EL (cell line): ENCODE results near the gene TMEM178A.

Source experiments
- DNase-seq: peaks from one replicate; pipeline ENCODE4 v3.0.0-alpha.2; 2016

Gene TMEM178A

GRCh38 chr2:39682066-39682692, 16.5 kb downstream of the TMEM178A start:
- no peak for DNase-seq

- DNase-seq: no peak
These were observed 17.4 kb downstream of the TMEM178A start for GRCh38 chr2:39683022-39683699.

- no peak for DNase-seq
These were observed 18.7 kb downstream of the TMEM178A start for GRCh38 chr2:39684464-39684863.

GRCh38 chr2:39685126-39685525, 19.4 kb downstream of the TMEM178A start:
- DNase-seq: no peak

GRCh38 chr2:39686456-39686855, 20.7 kb downstream of the TMEM178A start:
- DNase-seq: no peak

GRCh38 chr2:39688181-39688580, 22.5 kb downstream of the TMEM178A start:
- no peak for DNase-seq

- no peak for DNase-seq
These were observed 23.6 kb downstream of the TMEM178A start for GRCh38 chr2:39689272-39689841.

GRCh38 chr2:39689876-39690275, 24.2 kb downstream of the TMEM178A start:
- peak; percentile 20 for DNase-seq

GRCh38 chr2:39693245-39693644, 27.5 kb downstream of the TMEM178A start:
- DNase-seq: no peak

GRCh38 chr2:39696101-39696553, 30.4 kb downstream of the TMEM178A start:
- DNase-seq: peak; percentile 84

- peak; percentile 65 for DNase-seq
These were observed 31.1 kb downstream of the TMEM178A start for GRCh38 chr2:39696838-39697237.

- DNase-seq: no peak
These were observed 31.7 kb downstream of the TMEM178A start for GRCh38 chr2:39697454-39697853.

GRCh38 chr2:39701137-39701536, 35.4 kb downstream of the TMEM178A start:
- DNase-seq: no peak

GRCh38 chr2:39703181-39703872, 37.6 kb downstream of the TMEM178A start:
- DNase-seq: no peak

- DNase-seq: no peak
These were observed 38.8 kb downstream of the TMEM178A start for GRCh38 chr2:39704540-39704939.

GRCh38 chr2:39705638-39706037, 39.9 kb downstream of the TMEM178A start:
- no peak for DNase-seq

- no peak for DNase-seq
These were observed 40.6 kb downstream of the TMEM178A start for GRCh38 chr2:39706312-39706711.

- no peak for DNase-seq
These were observed 41.2 kb downstream of the TMEM178A start for GRCh38 chr2:39706945-39707344.

GRCh38 chr2:39708003-39708402, 42.3 kb downstream of the TMEM178A start:
- DNase-seq: no peak

GRCh38 chr2:39710807-39711206, 45.1 kb downstream of the TMEM178A start:
- no peak for DNase-seq

- no peak for DNase-seq
These were observed 47.2 kb downstream of the TMEM178A start for GRCh38 chr2:39712953-39713352.

- DNase-seq: no peak
These were observed 49.4 kb downstream of the TMEM178A start for GRCh38 chr2:39715095-39715494.

GRCh38 chr2:39715822-39716221, 50.1 kb downstream of the TMEM178A start:
- no peak for DNase-seq

- DNase-seq: no peak
These were observed 51.4 kb downstream of the TMEM178A start for GRCh38 chr2:39717067-39717466.
